22Rv1 (cell line): ENCODE results near the gene NOP53.

ENCODE experiments used
- CTCF ChIP-seq: fragments of 450-650 bp; IDR thresholded peaks from 2 replicates; pipeline ENCODE4 v1.5.1; 2017; ENCODE audit warnings: mild to moderate bottlenecking
- ZFX ChIP-seq: fragments of 450-650 bp; IDR thresholded peaks from 2 replicates; pipeline ENCODE4 v1.6.1; 2017; ENCODE audit warnings: antibody characterized with exemption, borderline replicate concordance

- no peak for TF ChIP-seq CTCF
- TF ChIP-seq ZFX: no peak
These were observed 9.1 kb downstream of the NOP53 start for GRCh38 chr19:47754206-47755064.
